ENCODE measurements around the gene INTS11. TPM values are rescaled to one million over a fixed set of nuclear protein-coding genes. Genes with fewer than 3 reads are reported as not detected.
A peak's percentile ranks its signal among the peaks of the same experiment; 100 is the strongest.

Gene INTS11
- total and polyA plus RNA-seq, 2 of the 13 experiments (the other 11 are each of a cell fraction or from before 2014, with no cell fraction given): 52.8 to 94.8 TPM

DNA sequence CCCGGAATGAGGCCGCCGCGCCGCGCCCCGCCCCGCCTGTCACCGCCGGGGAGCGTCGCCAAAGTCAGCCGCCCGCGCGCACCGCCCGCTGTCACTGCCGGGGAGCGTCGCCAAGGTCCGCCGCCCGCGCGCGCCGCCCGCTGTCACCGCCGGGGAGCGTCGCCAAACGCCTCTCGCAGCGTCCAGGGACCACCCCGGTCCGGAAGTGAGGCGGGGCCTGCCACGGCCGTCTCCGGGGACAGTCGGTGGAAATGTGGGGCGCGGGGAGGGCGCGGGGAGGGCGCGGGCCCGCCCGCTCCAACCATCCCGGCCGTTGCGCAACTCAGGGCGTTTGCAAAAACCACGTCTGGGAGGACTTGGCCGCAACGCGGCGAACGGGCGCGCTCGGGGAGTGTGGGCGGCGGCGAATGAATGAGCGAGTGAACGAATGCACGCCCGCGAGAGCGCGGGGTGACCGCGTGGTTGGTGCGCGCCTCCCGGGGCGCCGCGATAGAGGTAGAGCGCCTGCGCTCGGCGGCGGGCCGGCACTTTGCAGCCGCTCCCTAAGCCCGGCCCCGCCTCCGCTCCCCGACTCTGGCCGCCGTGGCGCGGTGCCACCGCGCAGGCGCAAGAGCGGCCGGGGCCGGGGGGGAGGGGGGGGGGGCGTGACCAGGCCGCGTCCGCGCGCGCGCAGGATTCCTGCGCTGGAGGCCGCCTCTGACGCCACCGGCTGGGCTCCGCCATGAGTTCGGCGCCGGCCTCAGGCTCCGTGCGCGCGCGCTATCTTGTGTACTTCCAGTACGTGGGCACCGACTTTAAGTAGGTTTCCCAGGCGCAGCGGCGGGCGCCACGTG lies 16.3 kb downstream of the INTS11 start, which contains the start of the genes ACAP3 and PUSL1 (continued):
- TF ChIP-seq MAZ (IDR thresholded peaks at IDR 0.05; ENCODE audit: borderline replicate concordance, low read depth, low read length) (peak; percentile 70; the same call in 1 of the 2 replicates), MAZ (CRISPR knock-in tag; IDR thresholded peaks at IDR 0.05; ENCODE audit: low read depth) (peak; percentile 88), HNRNPLL (IDR thresholded peaks at IDR 0.05; ENCODE audit: low read depth, low read length, poor library complexity, severe bottlenecking) (peak; percentile 57), FOXP4 (CRISPR knock-in tag; IDR thresholded peaks at IDR 0.05) (0 out of 2 replicates have a peak, but pooled peaks have one; percentile 30), BRD4 (CRISPR knock-in tag; IDR thresholded peaks at IDR 0.05) (no peak), FOXC1 (CRISPR knock-in tag; IDR thresholded peaks at IDR 0.05; ENCODE audit: borderline replicate concordance) (peak; percentile 72; the same call in 1 of the 2 replicates), ZNF556 (CRISPR knock-in tag; IDR thresholded peaks at IDR 0.05; ENCODE audit: borderline replicate concordance) (no peak; the same call in 1 of the 2 replicates), ZNF788 (CRISPR knock-in tag; IDR thresholded peaks at IDR 0.05; ENCODE audit: borderline replicate concordance) (peak; percentile 64), CHD2 (IDR thresholded peaks at IDR 0.05; ENCODE audit: low read depth, low read length) (peak; percentile 73; the same call in 1 of the 2 replicates), PRDM10 (CRISPR knock-in tag; IDR thresholded peaks at IDR 0.05; ENCODE audit: low read depth) (peak; percentile 67; the same call in 1 of the 2 replicates), RBFOX2 (IDR thresholded peaks at IDR 0.05; ENCODE audit: low read depth, low read length) (peak; percentile 69), ZNF326 (CRISPR knock-in tag; IDR thresholded peaks at IDR 0.05; ENCODE audit: borderline replicate concordance) (no peak), CBX5 (CRISPR knock-in tag; IDR thresholded peaks at IDR 0.05; ENCODE audit: borderline replicate concordance) (0 out of 2 replicates have a peak, but pooled peaks have one; percentile 41), ZFP36 (IDR thresholded peaks at IDR 0.05; ENCODE audit: borderline replicate concordance, low read depth, low read length, partially characterized antibody) (no peak), ARNTL (CRISPR knock-in tag; IDR thresholded peaks at IDR 0.05) (peak; percentile 45; the same call in 1 of the 2 replicates)
- TF ChIP-seq, protein P1, sequence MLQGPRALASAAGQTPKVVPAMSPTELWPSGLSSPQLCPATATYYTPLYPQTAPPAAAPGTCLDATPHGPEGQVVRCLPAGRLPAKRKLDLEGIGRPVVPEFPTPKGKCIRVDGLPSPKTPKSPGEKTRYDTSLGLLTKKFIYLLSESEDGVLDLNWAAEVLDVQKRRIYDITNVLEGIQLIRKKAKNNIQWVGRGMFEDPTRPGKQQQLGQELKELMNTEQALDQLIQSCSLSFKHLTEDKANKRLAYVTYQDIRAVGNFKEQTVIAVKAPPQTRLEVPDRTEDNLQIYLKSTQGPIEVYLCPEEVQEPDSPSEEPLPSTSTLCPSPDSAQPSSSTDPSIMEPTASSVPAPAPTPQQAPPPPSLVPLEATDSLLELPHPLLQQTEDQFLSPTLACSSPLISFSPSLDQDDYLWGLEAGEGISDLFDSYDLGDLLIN (CRISPR knock-in tag; IDR thresholded peaks at IDR 0.05; ENCODE audit: borderline replicate concordance): peak; percentile 59; the same call in 1 of the 2 replicates
- TF ChIP-seq, protein P2, sequence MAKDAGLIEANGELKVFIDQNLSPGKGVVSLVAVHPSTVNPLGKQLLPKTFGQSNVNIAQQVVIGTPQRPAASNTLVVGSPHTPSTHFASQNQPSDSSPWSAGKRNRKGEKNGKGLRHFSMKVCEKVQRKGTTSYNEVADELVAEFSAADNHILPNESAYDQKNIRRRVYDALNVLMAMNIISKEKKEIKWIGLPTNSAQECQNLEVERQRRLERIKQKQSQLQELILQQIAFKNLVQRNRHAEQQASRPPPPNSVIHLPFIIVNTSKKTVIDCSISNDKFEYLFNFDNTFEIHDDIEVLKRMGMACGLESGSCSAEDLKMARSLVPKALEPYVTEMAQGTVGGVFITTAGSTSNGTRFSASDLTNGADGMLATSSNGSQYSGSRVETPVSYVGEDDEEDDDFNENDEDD (CRISPR knock-in tag; IDR thresholded peaks at IDR 0.05; ENCODE audit: borderline replicate concordance): peak; percentile 62; the same call in 1 of the 2 replicates
